ENCODE results near the gene PNPLA8.
A peak's percentile ranks its signal among the peaks of the same experiment; 100 is the strongest.
"Not testable (repeated sequence)": the region's sequence is repeated elsewhere in the genome, so short reads cannot be mapped to it uniquely, and the experiment has no call there.

The PNPLA8 gene

DNA sequence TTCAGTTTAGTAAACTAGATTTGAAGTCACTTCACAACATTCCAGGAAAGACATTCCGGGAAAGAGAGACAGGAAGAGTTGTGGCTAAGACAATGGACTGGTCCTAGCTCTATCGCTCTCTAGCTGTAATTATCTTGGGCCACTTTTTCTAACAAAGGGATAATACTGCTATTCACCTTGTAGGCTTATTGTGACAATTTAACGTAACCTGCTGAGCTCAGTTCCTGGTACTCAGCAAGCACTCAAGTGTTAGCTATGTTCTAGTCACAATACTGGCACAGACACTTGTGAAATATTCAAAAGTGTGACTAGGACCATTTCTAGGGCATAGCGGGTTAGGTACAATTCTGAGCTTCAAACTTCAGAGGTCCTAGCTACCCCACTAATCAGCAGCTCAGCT lies 57.7 kb downstream of the PNPLA8 start:
- Histone ChIP-seq H3K79me2 (ENCODE audit: insufficient read depth, low read length) (no peaks in the 10 kb centered on the region), H2AFZ (ENCODE audit: low read length) (no peak overlapping the region), H3K4me1 (ENCODE audit: insufficient read depth, low read length, poor library complexity, severe bottlenecking) (peaks cover 12% of the 10 kb centered on the region), H3K36me3 (ENCODE audit: insufficient read depth, low read length) (no peaks in the 10 kb centered on the region), H3F3A (ENCODE audit: low read depth) (no peaks in the 10 kb centered on the region), H4K20me1 (ENCODE audit: insufficient read depth, low read length, poor library complexity, severe bottlenecking) (no peaks in the 10 kb centered on the region), H3K4me2 (ENCODE audit: low read depth, low read length, poor library complexity, severe bottlenecking) (no peak overlapping the region), H3K9me2 (replicated peaks; ENCODE audit: low read depth, low read length) (no peaks in the 10 kb centered on the region), H3K4me3 (ENCODE audit: low read length, poor library complexity, severe bottlenecking) (no peak overlapping the region), H3K9ac (ENCODE audit: low read depth, low read length, poor library complexity, severe bottlenecking) (no peak overlapping the region), H3K27me3 (ENCODE audit: insufficient read depth, low read length, poor library complexity, severe bottlenecking) (no peaks in the 10 kb centered on the region), H3K9me3 (ENCODE audit: insufficient read depth, low read depth, low read length) (no peaks in the 10 kb centered on the region)
- TF ChIP-seq EZH2phosphoT487 (IDR thresholded peaks at IDR 0.05; ENCODE audit: borderline replicate concordance) = no peak
- TF ChIP-seq, protein P1, sequence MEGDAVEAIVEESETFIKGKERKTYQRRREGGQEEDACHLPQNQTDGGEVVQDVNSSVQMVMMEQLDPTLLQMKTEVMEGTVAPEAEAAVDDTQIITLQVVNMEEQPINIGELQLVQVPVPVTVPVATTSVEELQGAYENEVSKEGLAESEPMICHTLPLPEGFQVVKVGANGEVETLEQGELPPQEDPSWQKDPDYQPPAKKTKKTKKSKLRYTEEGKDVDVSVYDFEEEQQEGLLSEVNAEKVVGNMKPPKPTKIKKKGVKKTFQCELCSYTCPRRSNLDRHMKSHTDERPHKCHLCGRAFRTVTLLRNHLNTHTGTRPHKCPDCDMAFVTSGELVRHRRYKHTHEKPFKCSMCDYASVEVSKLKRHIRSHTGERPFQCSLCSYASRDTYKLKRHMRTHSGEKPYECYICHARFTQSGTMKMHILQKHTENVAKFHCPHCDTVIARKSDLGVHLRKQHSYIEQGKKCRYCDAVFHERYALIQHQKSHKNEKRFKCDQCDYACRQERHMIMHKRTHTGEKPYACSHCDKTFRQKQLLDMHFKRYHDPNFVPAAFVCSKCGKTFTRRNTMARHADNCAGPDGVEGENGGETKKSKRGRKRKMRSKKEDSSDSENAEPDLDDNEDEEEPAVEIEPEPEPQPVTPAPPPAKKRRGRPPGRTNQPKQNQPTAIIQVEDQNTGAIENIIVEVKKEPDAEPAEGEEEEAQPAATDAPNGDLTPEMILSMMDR (conservative IDR thresholded peaks at IDR 0.05; ENCODE audit: low read length) = no peak

DNA sequence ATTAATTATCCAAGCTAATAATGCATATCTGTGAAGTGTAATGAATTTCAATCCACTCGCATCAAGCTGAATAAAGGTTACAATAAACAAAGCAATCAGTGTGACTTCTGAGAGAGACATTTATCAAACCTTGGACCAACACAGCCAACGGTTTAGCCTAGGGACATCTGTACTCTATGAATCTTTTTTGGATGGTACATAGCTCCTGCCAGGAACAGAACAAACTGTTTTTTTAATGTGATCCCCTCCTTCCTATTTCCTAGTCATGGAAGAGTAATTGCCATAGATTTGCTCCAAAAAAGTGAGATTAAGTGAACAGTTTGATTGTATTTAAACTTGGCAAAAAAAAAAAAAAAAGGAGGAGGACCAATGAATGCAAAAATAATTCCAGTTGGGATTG lies 58.5 kb downstream of the PNPLA8 start:
- H3K9me2 ChIP-seq (replicated peaks; ENCODE audit: low read depth, low read length) = no peaks in the 10 kb centered on the region
- no peak overlapping the region for H3K9ac ChIP-seq (ENCODE audit: low read depth, low read length, poor library complexity, severe bottlenecking)
- no peaks in the 10 kb centered on the region for H3K36me3 ChIP-seq (ENCODE audit: insufficient read depth, low read length)
- no peaks in the 10 kb centered on the region for H3F3A ChIP-seq (ENCODE audit: low read depth)
- no peak overlapping the region for H3K4me2 ChIP-seq (ENCODE audit: low read depth, low read length, poor library complexity, severe bottlenecking)
- peaks cover 17% of the 10 kb centered on the region for H3K4me1 ChIP-seq (ENCODE audit: insufficient read depth, low read length, poor library complexity, severe bottlenecking)
- no peaks in the 10 kb centered on the region for H3K79me2 ChIP-seq (ENCODE audit: insufficient read depth, low read length)
- H4K20me1 ChIP-seq (ENCODE audit: insufficient read depth, low read length, poor library complexity, severe bottlenecking) = no peaks in the 10 kb centered on the region
- no peak overlapping the region for H2AFZ ChIP-seq (ENCODE audit: low read length)
- TF ChIP-seq, protein P1 (conservative IDR thresholded peaks at IDR 0.05; ENCODE audit: low read length) = no peak
- TF ChIP-seq EZH2phosphoT487 (IDR thresholded peaks at IDR 0.05; ENCODE audit: borderline replicate concordance) = no peak
- H3K9me3 ChIP-seq (ENCODE audit: insufficient read depth, low read depth, low read length) = no peaks in the 10 kb centered on the region
- H3K27me3 ChIP-seq (ENCODE audit: insufficient read depth, low read length, poor library complexity, severe bottlenecking) = no peaks in the 10 kb centered on the region
- H3K4me3 ChIP-seq (ENCODE audit: low read length, poor library complexity, severe bottlenecking) = no peak overlapping the region

DNA sequence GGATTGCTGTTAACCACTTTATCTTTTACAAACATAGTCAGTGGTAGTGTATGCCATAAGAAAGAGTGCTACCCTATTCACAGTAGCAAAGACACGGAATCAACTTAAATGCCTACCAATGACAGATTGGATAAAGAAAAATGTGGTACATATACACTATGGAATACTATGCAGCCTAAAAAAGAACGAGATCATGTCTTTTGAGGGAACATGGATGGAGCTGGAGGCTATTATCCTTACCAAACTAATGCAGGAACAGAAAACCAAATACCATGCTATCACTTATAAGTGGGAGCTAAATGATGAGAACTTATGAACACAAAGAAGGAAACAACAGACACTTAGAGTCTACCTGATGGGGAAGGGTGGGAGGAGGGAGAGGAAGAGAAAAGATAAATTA lies 59.6 kb downstream of the PNPLA8 start:
- H3F3A ChIP-seq (ENCODE audit: low read depth); H3K9me2 ChIP-seq (replicated peaks; ENCODE audit: low read depth, low read length); H3K4me3 ChIP-seq (ENCODE audit: low read length, poor library complexity, severe bottlenecking); H3K36me3 ChIP-seq (ENCODE audit: insufficient read depth, low read length); H3K9me3 ChIP-seq (ENCODE audit: insufficient read depth, low read depth, low read length); H3K9ac ChIP-seq (ENCODE audit: low read depth, low read length, poor library complexity, severe bottlenecking); H2AFZ ChIP-seq (ENCODE audit: low read length); H3K4me2 ChIP-seq (ENCODE audit: low read depth, low read length, poor library complexity, severe bottlenecking); H3K79me2 ChIP-seq (ENCODE audit: insufficient read depth, low read length); H4K20me1 ChIP-seq (ENCODE audit: insufficient read depth, low read length, poor library complexity, severe bottlenecking); H3K27me3 ChIP-seq (ENCODE audit: insufficient read depth, low read length, poor library complexity, severe bottlenecking): not testable (repeated sequence)
- peaks cover 17% of the 10 kb centered on the region for H3K4me1 ChIP-seq (ENCODE audit: insufficient read depth, low read length, poor library complexity, severe bottlenecking)

DNA sequence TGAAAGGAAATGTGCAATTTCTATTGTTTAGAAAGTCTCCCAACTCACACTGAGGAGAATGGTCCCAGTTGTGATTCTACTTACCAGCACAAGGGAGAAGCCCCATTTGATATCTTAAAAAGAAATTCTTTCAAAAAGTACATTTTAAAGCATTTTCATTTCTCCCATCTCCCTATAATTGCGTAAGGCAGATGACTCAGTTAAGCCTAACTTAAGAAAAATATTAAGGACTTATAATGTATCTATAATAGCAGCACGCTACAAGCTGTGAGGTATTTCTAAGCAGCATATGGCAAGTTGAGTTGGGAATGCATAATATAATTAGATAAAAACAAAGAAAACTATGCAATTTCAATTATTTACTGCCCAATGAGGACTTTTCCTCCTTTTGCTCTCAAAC lies 61.2 kb downstream of the PNPLA8 start:
- Histone ChIP-seq H3K79me2 (ENCODE audit: insufficient read depth, low read length) (no peaks in the 10 kb centered on the region), H3K4me3 (ENCODE audit: low read length, poor library complexity, severe bottlenecking) (no peak overlapping the region), H3K9me3 (ENCODE audit: insufficient read depth, low read depth, low read length) (no peaks in the 10 kb centered on the region), H3K4me2 (ENCODE audit: low read depth, low read length, poor library complexity, severe bottlenecking) (no peak overlapping the region), H3K27me3 (ENCODE audit: insufficient read depth, low read length, poor library complexity, severe bottlenecking) (no peaks in the 10 kb centered on the region), H3K36me3 (ENCODE audit: insufficient read depth, low read length) (no peaks in the 10 kb centered on the region), H2AFZ (ENCODE audit: low read length) (0 out of 2 replicates have a peak overlapping the region, but pooled peaks have one; percentile 8), H3K4me1 (ENCODE audit: insufficient read depth, low read length, poor library complexity, severe bottlenecking) (peaks cover 17% of the 10 kb centered on the region), H3K9me2 (replicated peaks; ENCODE audit: low read depth, low read length) (no peaks in the 10 kb centered on the region), H3K9ac (ENCODE audit: low read depth, low read length, poor library complexity, severe bottlenecking) (no peak overlapping the region), H4K20me1 (ENCODE audit: insufficient read depth, low read length, poor library complexity, severe bottlenecking) (no peaks in the 10 kb centered on the region), H3F3A (ENCODE audit: low read depth) (no peaks in the 10 kb centered on the region)
- no peak for TF ChIP-seq EZH2phosphoT487 (IDR thresholded peaks at IDR 0.05; ENCODE audit: borderline replicate concordance)
- TF ChIP-seq, protein P1 (conservative IDR thresholded peaks at IDR 0.05; ENCODE audit: low read length) = no peak

Measured in Loucy (cell line).